WERI-Rb-1 (cell line): ENCODE data around the gene SUMF1.

Experiments used
- DNase-seq: peaks from one replicate; pipeline ENCODE4 v3.0.0-alpha.2; 2020
- H3K27ac ChIP-seq: fragments of 250-450 bp; sonication (Bioruptor Pico); 2 replicates; pipeline ENCODE4 v1.5.1; 2020; ENCODE audit warnings: mild to moderate bottlenecking, moderate library complexity
- H3K27me3 ChIP-seq: fragments of 250-450 bp; sonication (Bioruptor Pico); 2 replicates; pipeline ENCODE4 v1.5.1; 2021; ENCODE audit warnings: mild to moderate bottlenecking, low read depth, moderate library complexity; ENCODE audit not compliant: insufficient read depth, severe bottlenecking
- H3K36me3 ChIP-seq: fragments of 250-450 bp; sonication (Bioruptor Pico); 2 replicates; pipeline ENCODE4 v1.5.1; 2020; ENCODE audit warnings: mild to moderate bottlenecking, moderate library complexity
- H3K4me3 ChIP-seq: 2 replicates; pipeline ENCODE4 v1.5.1; 2011; ENCODE audit warnings: low read depth, mild to moderate bottlenecking, control low read depth, low read length
- H3K9me3 ChIP-seq: fragments of 250-450 bp; sonication (Bioruptor Pico); 2 replicates; pipeline ENCODE4 v1.5.1; 2021; ENCODE audit warnings: mild to moderate bottlenecking, moderate library complexity; ENCODE audit not compliant: severe bottlenecking
- CTCF ChIP-seq: IDR thresholded peaks from 2 replicates; pipeline ENCODE4 v1.5.1; 2011; ENCODE audit warnings: low read depth, mild to moderate bottlenecking, control low read depth, inconsistent platforms, low read length

Gene SUMF1

GRCh38 chr3:4474683-4475490 lies 7.8 kb upstream of the SUMF1 start:
- no peaks in the 10 kb centered on the region for H3K36me3 ChIP-seq
- H3K4me3 ChIP-seq, result no peak overlapping the region
- no peaks in the 10 kb centered on the region for H3K9me3 ChIP-seq
- H3K27ac ChIP-seq, result no peak overlapping the region
- TF ChIP-seq CTCF, result no peak
- DNase-seq, result no peak
- no peaks in the 10 kb centered on the region for H3K27me3 ChIP-seq

- DNase-seq, result no peak
- Histone ChIP-seq H3K27ac (no peak overlapping the region), H3K4me3 (no peak overlapping the region), H3K9me3 (peaks cover under 1% of the 10 kb centered on the region), H3K27me3 (no peaks in the 10 kb centered on the region), H3K36me3 (no peaks in the 10 kb centered on the region)
- TF ChIP-seq CTCF, result no peak
These were observed 5.7 kb upstream of the SUMF1 start for GRCh38 chr3:4472766-4473165.

- no peak for DNase-seq
- Histone ChIP-seq H3K27me3 (no peaks in the 10 kb centered on the region), H3K27ac (no peak overlapping the region), H3K36me3 (no peaks in the 10 kb centered on the region), H3K4me3 (no peak overlapping the region), H3K9me3 (peaks cover 3% of the 10 kb centered on the region)
- no peak for TF ChIP-seq CTCF
These were observed 5.2 kb upstream of the SUMF1 start for GRCh38 chr3:4472312-4472711.

- Histone ChIP-seq H3K27ac (no peak overlapping the region), H3K36me3 (peaks cover 1% of the 10 kb centered on the region; the same call in 1 of the 2 replicates), H3K9me3 (peaks cover 3% of the 10 kb centered on the region), H3K4me3 (no peak overlapping the region), H3K27me3 (no peaks in the 10 kb centered on the region)
- no peak for DNase-seq
- no peak for TF ChIP-seq CTCF
These were observed 4.8 kb upstream of the SUMF1 start for GRCh38 chr3:4471907-4472306.

- DNase-seq, result no peak
- Histone ChIP-seq H3K4me3 (peak overlapping the region; percentile 84), H3K27me3 (no peaks in the 10 kb centered on the region), H3K36me3 (peaks cover 3% of the 10 kb centered on the region; the same call in 1 of the 2 replicates), H3K9me3 (peaks cover 3% of the 10 kb centered on the region), H3K27ac (peak overlapping the region; percentile 81)
- no peak for TF ChIP-seq CTCF
These were observed 426 bp upstream of the SUMF1 start for GRCh38 chr3:4467522-4467867.

- no peak for TF ChIP-seq CTCF
- Histone ChIP-seq H3K27me3 (no peaks in the 10 kb centered on the region), H3K9me3 (peaks cover 3% of the 10 kb centered on the region), H3K27ac (no peak overlapping the region), H3K36me3 (peaks cover 3% of the 10 kb centered on the region; the same call in 1 of the 2 replicates), H3K4me3 (no peak overlapping the region)
- no peak for DNase-seq
These were observed 2.5 kb downstream of the SUMF1 start for GRCh38 chr3:4464576-4464975.
